ENCODE data around the gene MGA. TPM values are rescaled to one million over a fixed set of nuclear protein-coding genes. Genes with fewer than 3 reads are reported as not detected.

The MGA gene
- total RNA-seq, 1 donor from 2014 or later: 38.3 TPM

- Mint-ChIP-seq H3K9me3 (ENCODE audit: low read depth) (no peaks in the 10 kb centered on the region), H3K27ac (ENCODE audit: unreplicated experiment) (peak overlapping the region; percentile 8), H3K4me1 (ENCODE audit: low read depth) (peaks cover 42% of the 10 kb centered on the region), H3K4me3 (ENCODE audit: unreplicated experiment) (no peak overlapping the region), H3K27me3 (ENCODE audit: low read depth) (no peaks in the 10 kb centered on the region), H3K36me3 (ENCODE audit: low read depth) (peaks cover 14% of the 10 kb centered on the region)
- no peak for DNase-seq (ENCODE audit: low spot score)
- TF ChIP-seq CTCF (IDR thresholded peaks at IDR 0.05): no peak
Measured at GRCh38 chr15:41797201-41797944, 137.2 kb downstream of the MGA start.

DNA sequence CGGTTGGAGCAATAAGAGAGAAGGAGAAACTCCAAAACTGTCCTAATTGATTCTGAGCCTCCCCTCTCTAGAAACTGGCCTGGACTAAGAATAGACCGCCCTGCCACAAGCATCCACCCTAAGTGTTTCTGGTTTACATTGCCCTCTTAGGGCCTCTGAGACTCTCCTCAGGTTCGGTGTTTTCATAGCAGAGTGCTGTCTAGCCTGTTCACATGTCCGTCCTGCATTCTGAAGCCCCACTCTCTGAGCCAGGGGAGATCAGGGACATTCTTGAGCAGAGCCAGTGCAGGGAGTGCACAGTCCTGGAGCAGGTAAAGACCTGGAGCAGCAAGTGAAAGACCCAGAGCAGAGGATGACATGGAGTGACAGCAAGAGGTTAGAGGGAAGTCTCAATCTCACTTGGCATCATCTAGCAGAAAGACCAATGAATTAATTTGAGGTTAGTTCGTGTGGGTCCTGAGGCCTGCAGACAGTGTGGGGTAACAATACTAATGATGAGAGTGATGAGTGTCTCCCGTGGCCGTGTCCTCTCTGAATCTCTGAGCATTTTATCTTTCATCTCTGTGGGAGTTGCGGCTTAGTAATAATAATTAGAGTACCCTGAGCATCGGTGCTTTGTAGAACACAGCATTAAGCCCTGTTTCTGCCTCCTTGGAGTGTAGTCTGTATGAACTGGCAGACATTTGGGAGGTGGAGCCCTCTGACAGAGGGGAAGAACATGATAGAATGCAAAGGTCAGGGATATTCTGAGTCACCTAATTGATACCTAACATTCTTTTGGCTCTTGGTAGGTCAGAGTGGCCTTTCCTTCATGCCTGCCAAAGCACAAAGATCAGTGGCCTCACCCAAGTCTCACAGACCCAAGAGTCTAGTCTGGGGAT is 138.6 kb downstream of the MGA start:
- no peak overlapping the region for H3K4me3 Mint-ChIP-seq (ENCODE audit: unreplicated experiment)
- no peak for TF ChIP-seq CTCF (IDR thresholded peaks at IDR 0.05)
- no peak overlapping the region for H3K27ac Mint-ChIP-seq (ENCODE audit: unreplicated experiment)
- H3K27me3 Mint-ChIP-seq (ENCODE audit: low read depth): no peaks in the 10 kb centered on the region
- DNase-seq (ENCODE audit: low spot score): no peak
- H3K36me3 Mint-ChIP-seq (ENCODE audit: low read depth): peaks cover 14% of the 10 kb centered on the region
- peaks cover 39% of the 10 kb centered on the region for H3K4me1 Mint-ChIP-seq (ENCODE audit: low read depth)
- H3K9me3 Mint-ChIP-seq (ENCODE audit: low read depth): no peaks in the 10 kb centered on the region

GRCh38 chr15:41799488-41799805 is 139.2 kb downstream of the MGA start:
- no peaks in the 10 kb centered on the region for H3K9me3 Mint-ChIP-seq (ENCODE audit: low read depth)
- no peak for TF ChIP-seq CTCF (IDR thresholded peaks at IDR 0.05)
- peaks cover 14% of the 10 kb centered on the region for H3K36me3 Mint-ChIP-seq (ENCODE audit: low read depth)
- H3K4me1 Mint-ChIP-seq (ENCODE audit: low read depth): peaks cover 38% of the 10 kb centered on the region
- H3K27me3 Mint-ChIP-seq (ENCODE audit: low read depth): no peaks in the 10 kb centered on the region
- DNase-seq (ENCODE audit: low spot score): no peak
- no peak overlapping the region for H3K4me3 Mint-ChIP-seq (ENCODE audit: unreplicated experiment)
- H3K27ac Mint-ChIP-seq (ENCODE audit: unreplicated experiment): no peak overlapping the region

DNA sequence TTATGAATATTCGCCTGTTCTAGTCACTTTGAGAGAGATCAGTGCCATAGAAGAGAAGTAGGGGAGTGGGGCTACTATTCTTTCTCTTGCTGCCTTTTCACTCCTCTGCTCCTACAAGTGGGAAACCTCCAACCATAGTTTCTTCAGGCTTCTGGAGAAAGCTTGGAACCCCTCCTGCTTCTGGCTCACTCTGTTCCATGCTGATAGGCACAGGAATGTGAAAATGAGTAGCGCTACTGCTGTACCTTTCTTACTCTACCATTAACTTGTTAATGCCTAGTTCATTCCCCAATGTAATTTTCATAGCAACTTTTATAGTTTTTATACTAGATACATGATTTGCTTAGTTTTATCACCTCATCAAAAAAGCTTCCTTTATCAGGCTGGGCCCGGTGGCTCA is 141.0 kb downstream of the MGA start:
- TF ChIP-seq CTCF (IDR thresholded peaks at IDR 0.05): no peak
- H3K4me1 Mint-ChIP-seq (ENCODE audit: low read depth): peaks cover 39% of the 10 kb centered on the region
- no peak overlapping the region for H3K27ac Mint-ChIP-seq (ENCODE audit: unreplicated experiment)
- no peaks in the 10 kb centered on the region for H3K27me3 Mint-ChIP-seq (ENCODE audit: low read depth)
- no peaks in the 10 kb centered on the region for H3K9me3 Mint-ChIP-seq (ENCODE audit: low read depth)
- peaks cover 15% of the 10 kb centered on the region for H3K36me3 Mint-ChIP-seq (ENCODE audit: low read depth)
- no peak overlapping the region for H3K4me3 Mint-ChIP-seq (ENCODE audit: unreplicated experiment)
- no peak for DNase-seq (ENCODE audit: low spot score)

- H3K4me1 Mint-ChIP-seq (ENCODE audit: low read depth): peaks cover 32% of the 10 kb centered on the region
- H3K27ac Mint-ChIP-seq (ENCODE audit: unreplicated experiment): no peak overlapping the region
- DNase-seq (ENCODE audit: low spot score): no peak
Measured at GRCh38 chr15:41801850-41802455, 141.7 kb downstream of the MGA start.

More at GRCh38 chr15:41801850-41802455, 141.7 kb downstream of the MGA start:
- H3K4me3 Mint-ChIP-seq (ENCODE audit: unreplicated experiment): no peak overlapping the region
- H3K27me3 Mint-ChIP-seq (ENCODE audit: low read depth): no peaks in the 10 kb centered on the region
- no peak for TF ChIP-seq CTCF (IDR thresholded peaks at IDR 0.05)
- H3K36me3 Mint-ChIP-seq (ENCODE audit: low read depth): peaks cover 15% of the 10 kb centered on the region
- no peaks in the 10 kb centered on the region for H3K9me3 Mint-ChIP-seq (ENCODE audit: low read depth)

All from chondrocyte (in vitro differentiated cells).